ENCODE results near the gene HCFC1.

Gene HCFC1

DNA sequence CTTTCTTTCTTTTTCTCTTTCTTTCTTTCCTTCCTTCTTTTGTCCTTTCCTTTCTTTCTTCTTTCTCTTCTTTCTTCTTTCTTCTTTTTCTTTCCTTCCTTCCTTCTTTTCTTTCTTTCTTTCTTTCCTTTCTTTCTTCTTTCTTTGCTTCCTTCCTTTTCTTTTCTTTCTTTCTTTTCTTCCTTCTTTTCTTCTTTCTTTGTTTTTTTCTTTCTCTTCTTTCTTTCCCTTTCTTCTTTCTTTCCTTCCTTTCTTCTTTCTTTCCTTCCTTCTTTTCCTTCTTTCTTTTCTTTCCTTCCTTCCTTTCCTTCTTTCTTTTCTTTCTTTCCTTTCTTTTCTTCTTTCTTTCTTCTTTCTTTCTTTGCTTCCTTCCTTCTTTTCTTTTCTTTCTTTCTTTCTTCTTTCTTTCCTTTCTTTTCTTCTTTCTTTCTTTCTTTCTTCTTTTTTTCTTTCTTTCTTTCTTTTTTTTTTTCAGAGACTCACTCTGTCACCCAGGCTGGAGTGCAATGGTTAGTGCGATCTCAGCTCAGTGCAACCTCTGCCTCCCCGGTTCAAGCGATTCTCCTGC lies 19.5 kb upstream of the HCFC1 start:
- ATAC-seq (ENCODE audit: low read depth) (no peak), DNase-seq (ENCODE audit: low spot score) (no peak)
- Histone ChIP-seq H3K4me3 (ENCODE audit: severe bottlenecking) (no peak overlapping the region), H3K27ac (ENCODE audit: poor library complexity, severe bottlenecking) (no peak overlapping the region), H3K36me3 (ENCODE audit: low read depth) (no peaks in the 10 kb centered on the region), H3K4me1 (ENCODE audit: insufficient read depth, poor library complexity, severe bottlenecking) (no peaks in the 10 kb centered on the region), H3K9me3 (ENCODE audit: severe bottlenecking) (no peaks in the 10 kb centered on the region), H3K27me3 (ENCODE audit: insufficient read depth, poor library complexity, severe bottlenecking) (no peaks in the 10 kb centered on the region)
- TF ChIP-seq, protein P1, sequence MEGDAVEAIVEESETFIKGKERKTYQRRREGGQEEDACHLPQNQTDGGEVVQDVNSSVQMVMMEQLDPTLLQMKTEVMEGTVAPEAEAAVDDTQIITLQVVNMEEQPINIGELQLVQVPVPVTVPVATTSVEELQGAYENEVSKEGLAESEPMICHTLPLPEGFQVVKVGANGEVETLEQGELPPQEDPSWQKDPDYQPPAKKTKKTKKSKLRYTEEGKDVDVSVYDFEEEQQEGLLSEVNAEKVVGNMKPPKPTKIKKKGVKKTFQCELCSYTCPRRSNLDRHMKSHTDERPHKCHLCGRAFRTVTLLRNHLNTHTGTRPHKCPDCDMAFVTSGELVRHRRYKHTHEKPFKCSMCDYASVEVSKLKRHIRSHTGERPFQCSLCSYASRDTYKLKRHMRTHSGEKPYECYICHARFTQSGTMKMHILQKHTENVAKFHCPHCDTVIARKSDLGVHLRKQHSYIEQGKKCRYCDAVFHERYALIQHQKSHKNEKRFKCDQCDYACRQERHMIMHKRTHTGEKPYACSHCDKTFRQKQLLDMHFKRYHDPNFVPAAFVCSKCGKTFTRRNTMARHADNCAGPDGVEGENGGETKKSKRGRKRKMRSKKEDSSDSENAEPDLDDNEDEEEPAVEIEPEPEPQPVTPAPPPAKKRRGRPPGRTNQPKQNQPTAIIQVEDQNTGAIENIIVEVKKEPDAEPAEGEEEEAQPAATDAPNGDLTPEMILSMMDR (IDR thresholded peaks at IDR 0.05; ENCODE audit: poor library complexity, severe bottlenecking) = no peak

DNA sequence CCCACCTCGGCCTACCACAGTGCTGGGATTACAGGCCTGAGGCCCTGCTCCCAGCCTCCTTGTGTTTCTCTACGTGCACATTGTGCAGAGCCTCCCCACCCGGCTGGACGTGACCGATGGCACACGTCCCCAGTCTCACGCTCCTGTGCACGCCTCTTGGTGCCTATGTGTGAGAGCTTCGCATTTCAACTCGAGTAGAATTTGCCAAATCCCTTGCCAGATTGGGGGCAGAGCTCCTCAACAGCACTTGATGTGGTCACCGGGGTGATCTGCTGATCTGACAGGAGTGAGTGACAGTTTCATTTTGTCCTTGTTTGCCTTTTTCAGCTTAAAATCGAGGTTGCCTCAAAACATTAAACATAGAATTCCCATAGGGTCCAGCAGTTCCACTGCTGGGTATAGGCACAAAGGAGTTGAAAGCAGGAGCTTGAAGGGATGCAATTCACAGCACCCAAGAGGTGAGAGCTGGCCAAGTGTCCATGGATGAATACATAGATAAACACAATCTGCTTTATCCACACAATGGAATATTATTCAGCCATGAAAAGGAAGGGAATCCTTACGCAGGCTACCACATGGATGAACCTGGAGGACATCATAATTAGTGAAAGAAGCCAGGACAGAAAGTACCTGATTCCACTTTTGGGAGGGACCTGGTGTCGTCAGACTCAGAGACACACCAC lies 18.5 kb upstream of the HCFC1 start:
- no peaks in the 10 kb centered on the region for H3K4me1 ChIP-seq (ENCODE audit: insufficient read depth, poor library complexity, severe bottlenecking)
- no peaks in the 10 kb centered on the region for H3K27me3 ChIP-seq (ENCODE audit: insufficient read depth, poor library complexity, severe bottlenecking)
- H3K27ac ChIP-seq (ENCODE audit: poor library complexity, severe bottlenecking) = no peak overlapping the region
- ATAC-seq (ENCODE audit: low read depth) (no peak), DNase-seq (ENCODE audit: low spot score) (no peak)
- no peaks in the 10 kb centered on the region for H3K36me3 ChIP-seq (ENCODE audit: low read depth)
- no peak overlapping the region for H3K4me3 ChIP-seq (ENCODE audit: severe bottlenecking)
- TF ChIP-seq, protein P1 (IDR thresholded peaks at IDR 0.05; ENCODE audit: poor library complexity, severe bottlenecking) = no peak
- H3K9me3 ChIP-seq (ENCODE audit: severe bottlenecking) = no peaks in the 10 kb centered on the region

DNA sequence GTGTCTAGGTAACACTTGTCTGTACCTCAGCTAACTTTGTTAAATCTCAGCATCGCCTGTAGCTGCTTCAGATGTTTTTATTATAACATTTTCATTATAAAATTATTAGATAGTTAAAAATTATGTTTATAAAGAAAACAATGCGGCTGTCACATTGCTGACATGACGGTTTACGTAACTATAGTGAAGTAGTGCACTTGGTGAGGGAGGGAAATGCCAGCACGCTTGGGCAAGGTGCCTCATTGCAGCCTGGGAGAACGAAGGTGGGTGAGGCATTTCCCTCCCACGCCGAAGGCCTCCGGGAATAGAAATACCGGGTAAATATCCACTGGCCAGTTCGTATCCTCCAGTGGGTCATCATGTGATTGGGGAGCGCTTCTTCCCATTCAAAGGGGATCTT lies 16.9 kb upstream of the HCFC1 start:
- H3K27ac ChIP-seq (ENCODE audit: poor library complexity, severe bottlenecking) = no peak overlapping the region
- H3K4me1 ChIP-seq (ENCODE audit: insufficient read depth, poor library complexity, severe bottlenecking) = no peaks in the 10 kb centered on the region
- no peaks in the 10 kb centered on the region for H3K9me3 ChIP-seq (ENCODE audit: severe bottlenecking)
- ATAC-seq (ENCODE audit: low read depth) = no peak
- DNase-seq (ENCODE audit: low spot score) = no peak
- H3K4me3 ChIP-seq (ENCODE audit: severe bottlenecking) = no peak overlapping the region
- TF ChIP-seq, protein P1 (IDR thresholded peaks at IDR 0.05; ENCODE audit: poor library complexity, severe bottlenecking) = no peak
- no peaks in the 10 kb centered on the region for H3K27me3 ChIP-seq (ENCODE audit: insufficient read depth, poor library complexity, severe bottlenecking)
- H3K36me3 ChIP-seq (ENCODE audit: low read depth) = no peaks in the 10 kb centered on the region

DNA sequence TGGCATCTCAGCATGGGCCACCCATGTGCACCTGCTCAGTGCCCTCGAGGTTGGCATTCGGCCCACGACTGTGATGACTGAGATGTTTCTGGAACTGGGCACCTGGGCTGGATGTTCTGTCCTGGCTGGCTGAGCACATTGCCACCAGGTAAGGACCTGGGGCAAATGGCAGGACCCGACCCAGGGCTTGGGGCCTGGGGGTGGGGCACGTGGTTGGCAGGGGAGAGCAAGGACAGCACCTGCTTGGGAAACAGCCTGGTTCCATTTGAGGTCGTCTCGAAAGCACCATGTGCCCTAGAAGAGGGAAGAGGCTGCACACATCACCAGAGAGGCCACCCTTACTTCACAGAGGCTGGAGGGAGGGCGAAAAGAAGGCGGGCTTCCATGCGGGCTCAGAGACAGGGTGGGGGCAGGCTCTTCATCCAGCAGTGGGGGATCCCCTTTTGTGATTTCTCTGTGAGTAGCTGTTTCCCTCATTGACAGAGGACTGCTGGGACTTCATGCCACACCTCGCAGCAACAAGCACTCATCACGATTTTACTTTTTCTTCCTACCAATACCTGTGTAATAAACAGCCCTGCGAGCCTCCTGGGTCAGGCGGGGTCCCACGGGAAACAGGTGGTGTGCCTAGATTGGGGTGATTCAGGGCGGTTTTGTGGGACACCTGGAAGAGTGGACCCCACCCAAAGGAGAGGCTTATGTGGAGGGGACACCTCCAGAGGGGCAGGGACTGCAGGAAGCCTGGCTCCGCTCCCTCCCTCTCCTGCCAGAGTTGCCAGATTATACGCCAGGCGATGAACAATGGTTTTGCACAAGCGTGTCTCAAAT lies 12.9 kb upstream of the HCFC1 start:
- H3K4me3 ChIP-seq (ENCODE audit: severe bottlenecking) = no peak overlapping the region
- DNase-seq (ENCODE audit: low spot score) (no peak), ATAC-seq (ENCODE audit: low read depth) (no peak)
- TF ChIP-seq, protein P1 (IDR thresholded peaks at IDR 0.05; ENCODE audit: poor library complexity, severe bottlenecking) = no peak
- no peaks in the 10 kb centered on the region for H3K4me1 ChIP-seq (ENCODE audit: insufficient read depth, poor library complexity, severe bottlenecking)
- H3K27ac ChIP-seq (ENCODE audit: poor library complexity, severe bottlenecking) = no peak overlapping the region
- H3K9me3 ChIP-seq (ENCODE audit: severe bottlenecking) = no peaks in the 10 kb centered on the region
- no peaks in the 10 kb centered on the region for H3K36me3 ChIP-seq (ENCODE audit: low read depth)
- no peaks in the 10 kb centered on the region for H3K27me3 ChIP-seq (ENCODE audit: insufficient read depth, poor library complexity, severe bottlenecking)
